Mesothelial cell of epicardium (in vitro differentiated cells): ENCODE data around the gene DTWD2. TPM values are rescaled to one million over a fixed set of nuclear protein-coding genes. Genes with fewer than 3 reads are reported as not detected.
"Not testable (repeated sequence)": the region's sequence is repeated elsewhere in the genome, so short reads cannot be mapped to it uniquely, and the experiment has no call there.

ENCODE experiments used
- DNase-seq, 2 experiments: peaks; one replicate each; pipeline ENCODE4 v3.0.0; 2021; ENCODE audit warnings: low spot score in 2 of 2; ENCODE audit not compliant: unreplicated experiment in 2 of 2
- H3K27ac Mint-ChIP-seq: 2 replicates; pipeline ENCODE4 v1.8.0; 2021; ENCODE audit warnings: mixed read lengths
- H3K27me3 Mint-ChIP-seq: 2 replicates; pipeline ENCODE4 v1.8.0; 2021; ENCODE audit warnings: low read depth, mixed read lengths
- H3K36me3 Mint-ChIP-seq: 2 replicates; pipeline ENCODE4 v1.8.0; 2021; ENCODE audit warnings: mixed read lengths
- H3K4me1 Mint-ChIP-seq: 2 replicates; pipeline ENCODE4 v1.8.0; 2021; ENCODE audit warnings: mixed read lengths
- H3K4me3 Mint-ChIP-seq: 2 replicates; pipeline ENCODE4 v1.8.0; 2021; ENCODE audit warnings: mild to moderate bottlenecking, moderate library complexity, mixed read lengths
- H3K9me3 Mint-ChIP-seq: 2 replicates; pipeline ENCODE4 v1.8.0; 2021; ENCODE audit warnings: mixed read lengths
- total RNA-seq: library from RNA; stranded (reverse); gene quantifications from 3 replicates; pipeline ENCODE4 v1.2.1, GENCODE V29; 2021
- TF ChIP-seq, protein P1 (sequence below): fragments of 200-600 bp; sonication (generic); IDR thresholded peaks from one replicate; pipeline ENCODE4 v1.5.0; 2021; ENCODE audit warnings: antibody characterized with exemption; ENCODE audit not compliant: unreplicated experiment

Gene DTWD2
- total RNA-seq, 1 donor from 2014 or later: 9.1 TPM

DNA sequence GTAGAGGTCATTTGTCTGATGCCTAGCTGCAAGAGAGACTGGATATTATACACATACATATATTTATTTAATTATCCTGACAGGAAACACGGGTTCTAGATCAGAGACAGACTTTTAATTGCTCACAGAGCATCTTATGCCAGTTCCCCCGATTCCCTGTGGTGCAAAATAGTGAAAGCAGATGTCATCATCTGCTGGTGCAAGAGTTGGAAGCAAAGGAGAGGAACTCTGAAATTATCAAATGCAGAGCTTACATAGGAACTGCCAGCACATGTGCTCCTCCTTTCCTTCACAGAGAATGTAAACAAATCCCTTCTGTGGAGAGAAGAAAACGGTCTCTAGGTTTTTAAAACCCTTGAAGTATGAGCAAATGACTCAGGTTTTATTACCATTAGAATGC lies 69.3 kb downstream of the DTWD2 start:
- DNase-seq: no peak
- H3K4me3 Mint-ChIP-seq: no peak overlapping the region
- TF ChIP-seq, protein P1, sequence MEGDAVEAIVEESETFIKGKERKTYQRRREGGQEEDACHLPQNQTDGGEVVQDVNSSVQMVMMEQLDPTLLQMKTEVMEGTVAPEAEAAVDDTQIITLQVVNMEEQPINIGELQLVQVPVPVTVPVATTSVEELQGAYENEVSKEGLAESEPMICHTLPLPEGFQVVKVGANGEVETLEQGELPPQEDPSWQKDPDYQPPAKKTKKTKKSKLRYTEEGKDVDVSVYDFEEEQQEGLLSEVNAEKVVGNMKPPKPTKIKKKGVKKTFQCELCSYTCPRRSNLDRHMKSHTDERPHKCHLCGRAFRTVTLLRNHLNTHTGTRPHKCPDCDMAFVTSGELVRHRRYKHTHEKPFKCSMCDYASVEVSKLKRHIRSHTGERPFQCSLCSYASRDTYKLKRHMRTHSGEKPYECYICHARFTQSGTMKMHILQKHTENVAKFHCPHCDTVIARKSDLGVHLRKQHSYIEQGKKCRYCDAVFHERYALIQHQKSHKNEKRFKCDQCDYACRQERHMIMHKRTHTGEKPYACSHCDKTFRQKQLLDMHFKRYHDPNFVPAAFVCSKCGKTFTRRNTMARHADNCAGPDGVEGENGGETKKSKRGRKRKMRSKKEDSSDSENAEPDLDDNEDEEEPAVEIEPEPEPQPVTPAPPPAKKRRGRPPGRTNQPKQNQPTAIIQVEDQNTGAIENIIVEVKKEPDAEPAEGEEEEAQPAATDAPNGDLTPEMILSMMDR: no peak
- H3K9me3 Mint-ChIP-seq: peaks cover 7% of the 10 kb centered on the region
- H3K4me1 Mint-ChIP-seq: peaks cover 15% of the 10 kb centered on the region
- no peak overlapping the region for H3K27ac Mint-ChIP-seq
- H3K27me3 Mint-ChIP-seq: no peaks in the 10 kb centered on the region
- H3K36me3 Mint-ChIP-seq: peaks cover 8% of the 10 kb centered on the region

DNA sequence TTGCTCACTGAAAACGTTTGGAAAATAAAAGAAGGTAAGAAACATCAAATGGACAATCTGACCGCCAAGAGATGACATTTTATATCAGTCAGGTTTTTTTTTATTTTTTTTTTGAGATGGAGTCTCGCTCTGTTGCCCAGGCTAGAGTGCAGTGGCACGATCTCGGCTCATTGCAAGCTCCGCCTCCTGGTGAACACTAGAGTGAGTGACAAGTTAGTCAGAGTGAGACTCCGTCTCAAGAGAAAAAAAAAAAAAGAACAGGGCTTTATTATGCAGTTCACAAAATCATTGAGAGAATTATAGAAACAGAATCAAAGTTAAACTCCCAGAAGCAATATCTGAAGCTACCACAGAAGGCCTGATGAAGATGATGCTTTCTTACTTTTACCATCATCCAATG lies 70.1 kb downstream of the DTWD2 start:
- no peak for DNase-seq
- Mint-ChIP-seq H3K27ac (no peak overlapping the region), H3K4me3 (no peak overlapping the region), H3K4me1 (peaks cover 10% of the 10 kb centered on the region), H3K36me3 (peaks cover 8% of the 10 kb centered on the region), H3K27me3 (no peaks in the 10 kb centered on the region), H3K9me3 (peaks cover 7% of the 10 kb centered on the region)
- TF ChIP-seq, protein P1: no peak

DNA sequence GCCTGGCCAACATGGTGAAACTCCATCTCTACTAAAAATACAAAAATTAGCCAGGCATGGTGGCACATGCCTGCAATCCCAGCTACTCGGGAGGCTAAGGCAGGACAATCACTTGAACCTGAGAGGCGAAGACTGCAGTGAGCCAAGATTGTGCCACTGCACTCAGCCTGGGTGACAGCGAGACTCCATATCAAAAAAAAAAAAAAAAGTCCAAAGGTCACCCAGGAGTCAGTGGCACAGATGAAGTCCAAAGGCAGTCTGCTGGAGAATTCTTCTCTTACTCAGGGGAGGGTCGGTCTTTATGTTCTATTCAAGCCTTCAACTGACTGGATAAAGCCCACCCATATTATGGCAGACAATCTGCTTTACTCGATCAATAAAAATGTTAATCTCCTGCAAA lies 80.8 kb downstream of the DTWD2 start:
- H3K4me1 Mint-ChIP-seq, H3K9me3 Mint-ChIP-seq, H3K36me3 Mint-ChIP-seq, DNase-seq, H3K4me3 Mint-ChIP-seq, H3K27me3 Mint-ChIP-seq, H3K27ac Mint-ChIP-seq: not testable (repeated sequence)

DNA sequence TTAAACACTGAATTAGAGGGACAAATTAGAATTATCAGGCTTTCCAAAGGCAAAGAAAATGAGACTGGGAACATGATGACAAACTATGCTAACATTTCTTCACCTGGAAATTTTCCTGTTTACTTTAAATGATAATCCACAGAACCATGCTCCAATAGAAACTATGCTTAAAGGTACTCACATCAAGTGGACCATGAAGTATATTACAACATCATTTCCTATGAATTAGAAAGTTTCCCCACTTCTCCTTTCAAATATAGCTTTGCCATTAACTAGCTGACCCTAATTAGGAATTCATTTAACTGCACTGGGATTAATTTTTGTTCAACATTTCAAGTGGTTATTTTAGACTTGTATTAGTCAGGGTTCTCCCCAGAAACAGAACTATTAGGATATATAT lies 81.4 kb downstream of the DTWD2 start:
- no peaks in the 10 kb centered on the region for H3K27me3 Mint-ChIP-seq
- H3K9me3 Mint-ChIP-seq: peaks cover 7% of the 10 kb centered on the region
- TF ChIP-seq, protein P1: no peak
- no peak overlapping the region for H3K27ac Mint-ChIP-seq
- no peak overlapping the region for H3K4me3 Mint-ChIP-seq
- H3K36me3 Mint-ChIP-seq: peaks cover 4% of the 10 kb centered on the region
- H3K4me1 Mint-ChIP-seq: peaks cover 6% of the 10 kb centered on the region
- no peak for DNase-seq

DNA sequence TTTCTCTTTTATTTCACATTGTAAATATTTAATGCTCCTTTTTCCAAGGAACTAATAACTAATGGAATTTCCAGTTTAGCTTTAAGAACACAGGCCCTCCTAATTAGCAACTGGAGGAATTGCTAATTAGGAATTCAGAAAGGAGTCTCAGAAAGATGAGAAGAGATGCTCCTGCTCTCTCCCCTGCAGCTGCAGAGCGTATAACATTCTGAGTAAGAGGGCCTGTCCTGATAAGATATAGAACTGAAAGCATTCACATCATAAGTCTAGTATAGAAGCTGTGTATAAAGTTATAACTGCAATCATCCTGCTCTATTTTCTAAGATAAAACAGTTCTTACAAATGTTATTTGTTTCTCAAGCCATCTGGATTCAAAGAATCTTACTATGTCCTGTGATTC lies 83.2 kb downstream of the DTWD2 start:
- H3K36me3 Mint-ChIP-seq: peaks cover 2% of the 10 kb centered on the region
- H3K9me3 Mint-ChIP-seq: peaks cover 2% of the 10 kb centered on the region
- no peak overlapping the region for H3K4me3 Mint-ChIP-seq
- no peaks in the 10 kb centered on the region for H3K27me3 Mint-ChIP-seq
- H3K4me1 Mint-ChIP-seq: peaks cover 6% of the 10 kb centered on the region
- TF ChIP-seq, protein P1: no peak
- no peak overlapping the region for H3K27ac Mint-ChIP-seq
- DNase-seq: no peak

DNA sequence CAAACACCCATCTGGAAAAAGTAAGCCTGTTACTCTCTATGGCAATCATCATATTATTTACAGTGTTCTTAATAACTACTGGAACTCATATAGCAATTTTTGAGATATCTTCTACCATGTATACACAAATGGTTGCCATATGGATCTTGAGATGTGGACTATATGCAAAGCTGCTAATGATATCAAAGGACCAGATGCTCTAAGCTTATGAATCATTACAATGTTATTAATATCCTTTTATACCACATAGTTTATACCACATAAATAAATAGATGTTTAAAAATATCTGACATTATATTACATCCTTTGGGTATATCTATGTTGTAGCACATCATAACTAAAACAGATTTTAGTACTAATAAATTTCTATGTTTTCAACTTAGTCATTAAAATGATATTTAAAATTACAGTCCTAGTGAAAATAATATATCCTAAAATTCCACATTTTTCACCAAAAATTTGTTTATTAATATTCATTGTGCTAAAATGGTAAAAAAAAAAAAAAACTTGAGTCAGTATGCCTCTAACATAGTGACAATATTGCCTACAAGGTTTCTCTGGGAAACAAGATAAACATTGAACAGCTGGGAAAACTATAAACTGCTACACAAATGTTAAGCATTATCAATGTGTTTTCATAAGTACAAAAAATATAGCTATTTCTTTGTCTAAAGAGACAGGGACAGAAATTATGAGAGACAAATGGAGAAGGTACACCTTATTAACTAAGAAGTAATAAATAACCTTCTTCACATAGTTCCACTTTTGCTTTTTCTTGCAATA lies 85.5 kb downstream of the DTWD2 start:
- Mint-ChIP-seq H3K4me1 (peaks cover 6% of the 10 kb centered on the region), H3K4me3 (no peak overlapping the region), H3K9me3 (no peaks in the 10 kb centered on the region), H3K27ac (no peak overlapping the region), H3K36me3 (peaks cover 4% of the 10 kb centered on the region), H3K27me3 (no peaks in the 10 kb centered on the region)
- no peak for DNase-seq
- TF ChIP-seq, protein P1: no peak
